ENCODE measurements around the gene MRPS18C.
"Not testable (repeated sequence)": the region's sequence is repeated elsewhere in the genome, so short reads cannot be mapped to it uniquely, and the experiment has no call there.

MRPS18C gene

DNA sequence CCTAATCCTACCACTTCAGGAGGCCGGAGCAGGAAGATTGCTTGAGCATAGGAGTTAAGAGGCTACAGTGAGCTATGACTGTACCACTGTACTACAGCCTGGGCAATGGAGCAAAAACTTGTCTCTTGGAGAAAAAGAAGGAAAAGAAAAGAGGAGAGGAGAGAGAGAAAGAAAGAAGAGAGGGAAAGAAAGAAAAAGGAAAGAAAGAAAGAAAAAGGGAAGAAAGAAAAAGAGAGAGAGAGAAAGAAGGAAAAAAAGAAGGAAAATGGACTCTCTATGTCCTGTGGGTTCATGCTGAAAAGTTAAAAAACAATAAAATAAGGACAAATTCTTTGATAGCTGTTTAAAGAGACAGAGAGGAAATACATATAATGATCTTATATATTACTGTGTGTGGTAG lies 42.3 kb downstream of the MRPS18C start:
- no peak for DNase-seq (ENCODE audit: low spot score)

DNA sequence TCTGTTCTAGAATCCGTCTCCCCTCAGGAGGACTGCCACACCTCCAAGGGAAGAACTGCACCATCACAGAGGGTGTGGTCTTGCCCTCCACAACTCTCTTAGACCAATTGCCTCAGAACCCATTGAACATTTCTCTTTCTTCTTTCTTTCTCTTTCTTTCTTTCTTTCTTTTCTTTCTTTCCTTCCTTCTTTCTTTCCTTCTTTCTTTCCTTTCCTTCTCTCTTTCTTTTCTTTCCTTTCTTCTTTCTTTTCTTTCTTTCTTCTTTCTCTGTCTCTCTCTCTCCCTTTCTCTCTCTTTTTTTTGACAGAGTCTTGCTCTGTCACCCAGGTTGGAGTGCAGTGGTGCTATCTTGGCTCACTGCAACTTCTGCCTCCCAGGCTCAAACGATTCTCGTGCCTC lies 45.8 kb downstream of the MRPS18C start:
- not testable (repeated sequence) for DNase-seq (ENCODE audit: low spot score)

DNA sequence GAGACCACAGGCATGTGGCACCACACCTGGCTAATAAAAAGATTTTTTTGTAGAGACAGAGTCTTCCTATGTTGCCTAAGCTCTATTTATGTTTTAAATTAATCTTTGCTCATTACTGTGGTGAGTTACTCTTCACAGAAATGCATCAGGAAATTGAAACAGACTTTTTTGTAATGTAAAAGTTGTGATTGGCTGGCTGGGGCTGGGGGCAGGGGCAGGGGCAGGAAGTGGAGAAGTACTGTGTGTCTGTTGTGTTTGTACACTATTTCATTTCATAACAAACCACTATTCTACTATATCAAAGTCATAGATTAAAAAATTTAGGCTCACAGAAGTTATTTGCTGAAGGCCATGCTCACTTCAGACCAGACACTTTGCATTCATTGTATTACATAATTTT lies 48.1 kb downstream of the MRPS18C start:
- no peak for DNase-seq (ENCODE audit: low spot score)

DNA sequence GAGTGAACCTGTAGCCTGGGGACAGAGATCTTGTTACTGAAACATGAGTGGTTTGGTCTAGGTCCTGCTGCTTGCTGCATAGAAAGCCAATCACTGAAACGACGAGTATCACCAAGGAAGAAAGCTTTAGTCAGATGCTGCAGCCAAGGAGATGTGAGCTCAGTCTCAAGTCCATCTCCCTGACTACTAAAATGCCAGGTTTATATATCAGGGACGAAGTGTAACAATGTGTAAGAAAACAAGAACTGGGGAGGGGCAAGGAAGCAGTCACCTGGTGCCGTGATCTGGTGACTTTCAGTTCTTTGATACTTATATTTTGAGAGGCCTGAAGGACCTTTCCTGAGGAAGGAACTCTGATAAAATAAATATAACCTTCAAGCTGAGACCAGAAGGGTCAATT lies 48.6 kb downstream of the MRPS18C start:
- no peak for DNase-seq (ENCODE audit: low spot score)

DNA sequence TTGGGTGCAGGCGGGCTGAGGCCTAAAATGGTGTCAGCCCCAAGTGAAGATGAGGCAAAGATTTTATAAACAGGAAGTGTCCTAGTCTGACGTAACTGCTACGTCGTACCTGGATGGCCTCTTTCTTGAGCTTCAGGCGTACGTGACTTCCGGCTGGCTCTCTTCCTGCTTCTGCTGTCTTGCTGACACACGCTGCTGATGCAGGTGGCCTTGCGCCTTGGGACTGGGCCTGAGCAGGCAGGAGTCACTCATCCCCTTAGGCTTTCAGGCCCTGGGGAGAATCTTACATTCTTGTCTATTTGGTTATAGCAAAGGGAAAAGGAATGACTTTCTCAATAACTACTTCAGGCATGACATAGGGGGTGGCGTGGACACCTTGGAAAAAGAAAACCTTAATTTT lies 49.1 kb downstream of the MRPS18C start:
- DNase-seq (ENCODE audit: low spot score): no peak

DNA sequence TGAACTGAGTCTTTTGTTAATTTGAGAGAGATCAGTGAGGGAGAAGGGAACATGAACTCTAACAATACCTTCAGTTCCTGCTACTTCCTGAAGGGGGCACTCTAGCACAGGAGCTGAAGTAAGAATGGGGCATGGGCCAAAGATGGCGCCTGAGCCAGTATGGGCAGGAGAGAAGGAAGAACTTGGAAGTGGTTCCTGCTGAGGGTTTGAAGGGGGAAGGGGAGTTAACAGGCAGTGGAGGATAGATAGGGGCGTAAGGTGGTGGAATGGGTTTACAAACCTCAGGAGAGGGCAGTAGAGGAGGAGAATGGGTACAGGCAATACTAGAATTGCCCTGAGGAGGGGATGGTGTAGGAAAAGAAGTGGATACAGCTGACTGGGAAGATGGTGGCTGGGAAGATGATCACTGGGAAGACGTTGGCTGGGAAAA lies 53.3 kb downstream of the MRPS18C start:
- DNase-seq (ENCODE audit: low spot score): peak; percentile 82

DNA sequence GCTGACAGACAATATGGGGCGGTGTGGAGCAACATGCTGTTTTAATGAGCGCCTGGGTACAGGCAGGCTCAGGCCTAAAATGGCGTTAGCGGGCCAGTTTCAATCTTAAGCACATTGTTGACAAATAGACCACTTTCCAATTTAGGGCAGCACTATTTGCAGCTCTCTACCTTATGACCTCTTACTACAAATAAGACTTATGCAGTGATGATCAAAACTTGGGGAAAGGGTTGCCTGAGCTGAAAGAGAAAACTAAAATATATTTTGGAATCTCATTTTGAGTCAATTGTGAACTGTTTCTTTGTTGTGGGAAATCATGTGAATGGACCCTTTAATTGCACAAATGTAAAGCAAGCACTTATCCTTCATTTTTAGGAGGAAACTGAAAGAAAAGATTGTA lies 54.6 kb downstream of the MRPS18C start:
- peak; percentile 8 for DNase-seq (ENCODE audit: low spot score)
